IPS-20b (cell line): ENCODE results near the gene CADPS2.

Experiments used
- H3K27ac ChIP-seq: one replicate; pipeline ENCODE4 v1.5.1; 2013; ENCODE audit warnings: low read length
- H3K27me3 ChIP-seq: 2 replicates; pipeline ENCODE4 v1.6.1; 2013; ENCODE audit warnings: mild to moderate bottlenecking, low read length, inconsistent platforms; ENCODE audit not compliant: insufficient read depth
- H3K36me3 ChIP-seq: 2 replicates; pipeline ENCODE4 v1.6.1; 2013; ENCODE audit warnings: low read depth, mild to moderate bottlenecking, inconsistent platforms, low read length, moderate library complexity; ENCODE audit not compliant: insufficient read depth
- H3K4me1 ChIP-seq: 2 replicates; pipeline ENCODE4 v1.6.1; 2013; ENCODE audit warnings: mild to moderate bottlenecking, control low read depth, inconsistent platforms, low read length, moderate library complexity; ENCODE audit not compliant: insufficient read depth
- H3K4me3 ChIP-seq: 2 replicates; pipeline ENCODE4 v1.5.1; 2013; ENCODE audit warnings: mild to moderate bottlenecking, low read length, inconsistent platforms
- H3K9ac ChIP-seq: 2 replicates; pipeline ENCODE4 v1.6.1; 2013; ENCODE audit warnings: low read depth, mild to moderate bottlenecking, inconsistent platforms, low read length, moderate library complexity
- H3K9me3 ChIP-seq: 2 replicates; pipeline ENCODE4 v1.6.1; 2013; ENCODE audit warnings: mild to moderate bottlenecking, low read depth, low read length, inconsistent platforms; ENCODE audit not compliant: insufficient read depth

The CADPS2 gene

DNA sequence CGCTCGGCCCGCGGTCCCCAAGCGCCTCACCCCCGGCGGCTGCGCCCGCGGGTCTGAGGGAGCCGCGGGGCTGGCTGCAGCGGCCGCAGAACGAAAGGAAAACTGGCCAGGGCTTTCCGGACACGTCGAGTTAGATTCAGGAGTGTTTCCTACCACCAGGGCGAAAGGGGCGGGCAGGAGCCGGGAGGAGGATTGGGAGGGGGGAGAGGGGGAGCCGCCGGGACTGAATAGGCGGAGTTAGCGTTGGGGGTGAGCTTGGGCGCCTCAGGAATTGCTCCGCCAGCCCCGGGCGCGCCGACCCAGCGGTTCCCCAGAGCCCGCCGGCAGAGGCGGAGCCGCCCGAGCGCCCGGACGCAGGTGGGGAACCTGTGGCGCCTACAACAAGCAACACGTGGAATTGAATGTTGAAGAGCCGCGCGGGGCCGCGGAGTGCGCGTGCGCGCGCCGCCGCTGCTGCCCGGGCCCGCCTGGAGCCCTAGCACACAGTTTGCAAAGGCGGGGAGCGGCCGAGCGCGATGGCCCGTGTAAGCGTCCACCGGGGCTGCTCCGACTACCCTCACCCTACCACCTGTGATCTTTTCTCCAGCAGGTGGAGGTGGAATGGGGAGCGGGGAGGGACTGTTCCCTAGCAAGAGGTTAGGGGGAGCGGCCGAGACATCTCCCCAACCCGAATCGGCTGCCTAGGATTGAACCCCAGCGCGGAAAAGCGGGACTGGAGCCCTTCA is at the start of gene CADPS2:
CADPS2 (minus strand) TSS at position 104 of the 725 bp plus-strand sequence. CDS start 123 bp downstream, outside the sequence.
- Histone ChIP-seq H3K4me1 (peaks cover 19% of the 10 kb centered on the region; the same call in 1 of the 2 replicates), H3K27me3 (peaks cover 43% of the 10 kb centered on the region), H3K9ac (peak within 1 kb of the TSS; percentile 63; the same call in 1 of the 2 replicates), H3K4me3 (peak within 1 kb of the TSS; percentile 91), H3K27ac (no peak within 1 kb of the TSS), H3K9me3 (no peaks in the 10 kb centered on the region), H3K36me3 (no peaks in the 10 kb centered on the region)

- H3K9ac ChIP-seq: no peak overlapping the region
- no peaks in the 10 kb centered on the region for H3K27me3 ChIP-seq
- no peaks in the 10 kb centered on the region for H3K36me3 ChIP-seq
- no peak overlapping the region for H3K4me3 ChIP-seq
- no peak overlapping the region for H3K27ac ChIP-seq
- H3K9me3 ChIP-seq: no peaks in the 10 kb centered on the region
- H3K4me1 ChIP-seq: no peaks in the 10 kb centered on the region
Observed at GRCh38 chr7:122935620-122936019, 49.4 kb upstream of the CADPS2 start.

GRCh38 chr7:122919643-122920181 is 33.5 kb upstream of the CADPS2 start:
- peaks cover 15% of the 10 kb centered on the region; the same call in 1 of the 2 replicates for H3K4me1 ChIP-seq
- H3K27ac ChIP-seq: no peak overlapping the region
- no peaks in the 10 kb centered on the region for H3K9me3 ChIP-seq
- no peaks in the 10 kb centered on the region for H3K36me3 ChIP-seq
- H3K27me3 ChIP-seq: no peaks in the 10 kb centered on the region
- H3K9ac ChIP-seq: no peak overlapping the region
- no peak overlapping the region for H3K4me3 ChIP-seq

DNA sequence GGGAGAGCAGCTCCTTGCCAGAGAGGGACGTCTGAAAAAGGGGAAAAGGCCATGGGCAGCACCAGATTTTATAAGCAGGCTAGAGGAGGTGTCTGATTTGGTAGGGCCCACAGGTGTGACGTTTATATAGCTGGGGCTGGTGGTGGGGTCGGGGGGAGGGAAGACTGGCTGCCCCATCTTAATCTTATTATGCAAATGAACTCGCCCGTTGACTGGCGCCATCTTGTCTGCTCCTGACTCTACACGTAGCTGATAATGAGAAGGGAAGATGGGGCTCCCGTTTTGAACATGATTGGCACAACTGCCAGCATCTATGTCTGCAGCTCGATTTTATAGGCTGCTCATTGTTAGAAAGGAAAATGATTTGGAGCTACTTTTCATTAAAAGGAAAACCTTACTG is 28.6 kb upstream of the CADPS2 start:
- Histone ChIP-seq H3K4me3 (no peak overlapping the region), H3K36me3 (no peaks in the 10 kb centered on the region), H3K27ac (no peak overlapping the region), H3K4me1 (peaks cover 12% of the 10 kb centered on the region; the same call in 1 of the 2 replicates), H3K9ac (no peak overlapping the region), H3K27me3 (no peaks in the 10 kb centered on the region), H3K9me3 (no peaks in the 10 kb centered on the region)

GRCh38 chr7:122913608-122914007 is 27.3 kb upstream of the CADPS2 start:
- Histone ChIP-seq H3K9me3 (no peaks in the 10 kb centered on the region), H3K27ac (no peak overlapping the region), H3K36me3 (no peaks in the 10 kb centered on the region), H3K4me3 (no peak overlapping the region), H3K4me1 (0 out of 2 replicates have a peak, but pooled peaks cover 3% of the 10 kb centered on the region), H3K27me3 (no peaks in the 10 kb centered on the region), H3K9ac (no peak overlapping the region)

- Histone ChIP-seq H3K27ac (no peak overlapping the region), H3K4me1 (peaks cover 8% of the 10 kb centered on the region; the same call in 1 of the 2 replicates), H3K9me3 (no peaks in the 10 kb centered on the region), H3K36me3 (no peaks in the 10 kb centered on the region), H3K9ac (no peak overlapping the region), H3K4me3 (no peak overlapping the region), H3K27me3 (no peaks in the 10 kb centered on the region)
Observed at GRCh38 chr7:122902751-122903495, 16.7 kb upstream of the CADPS2 start.

DNA sequence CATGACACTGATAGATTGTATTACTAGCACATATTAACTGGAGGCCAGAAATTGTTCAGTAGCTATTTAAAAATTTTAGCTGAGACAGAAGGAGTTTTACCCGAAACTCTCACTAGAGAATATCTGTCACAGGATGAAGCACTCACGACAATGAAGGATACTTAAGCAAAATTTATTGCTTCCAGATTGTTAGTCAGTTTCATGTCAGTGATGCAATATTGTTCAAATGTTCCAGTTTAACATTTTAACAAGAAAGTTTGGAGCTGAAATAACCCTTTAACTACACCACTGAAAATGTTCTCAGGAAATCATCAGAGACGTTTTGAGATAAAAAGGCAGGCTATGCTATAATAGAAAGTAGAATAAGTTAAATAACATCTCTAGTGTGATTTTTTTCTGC is 15.0 kb upstream of the CADPS2 start:
- Histone ChIP-seq H3K36me3 (no peaks in the 10 kb centered on the region), H3K9ac (no peak overlapping the region), H3K4me1 (no peaks in the 10 kb centered on the region), H3K4me3 (no peak overlapping the region), H3K27me3 (no peaks in the 10 kb centered on the region), H3K9me3 (no peaks in the 10 kb centered on the region), H3K27ac (no peak overlapping the region)

DNA sequence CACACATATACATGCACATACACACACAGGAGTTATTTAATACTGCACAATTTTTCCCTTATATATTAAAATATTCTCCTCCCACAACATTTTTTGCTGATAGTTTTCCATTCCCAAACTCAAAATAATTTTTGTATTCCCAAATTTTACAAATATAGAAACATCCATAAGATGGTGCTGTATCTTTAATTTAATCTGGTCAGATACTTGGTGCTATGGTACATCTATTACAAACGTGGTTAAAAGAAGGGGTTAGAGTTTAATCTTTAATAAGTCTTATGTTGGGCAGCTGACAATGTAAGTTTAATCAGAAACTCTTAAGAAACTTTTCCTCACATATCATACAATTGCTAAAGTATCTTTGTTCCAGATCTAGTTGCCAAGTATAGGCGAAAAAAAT is 10.2 kb upstream of the CADPS2 start:
- Histone ChIP-seq H3K27ac (no peak overlapping the region), H3K4me3 (no peak overlapping the region), H3K9me3 (no peaks in the 10 kb centered on the region), H3K27me3 (no peaks in the 10 kb centered on the region), H3K4me1 (no peaks in the 10 kb centered on the region), H3K9ac (no peak overlapping the region), H3K36me3 (no peaks in the 10 kb centered on the region)

GRCh38 chr7:122893486-122893885 is 7.2 kb upstream of the CADPS2 start:
- H3K9ac ChIP-seq: no peak overlapping the region
- no peaks in the 10 kb centered on the region for H3K9me3 ChIP-seq
- H3K27ac ChIP-seq: no peak overlapping the region
- no peaks in the 10 kb centered on the region for H3K36me3 ChIP-seq
- peaks cover 5% of the 10 kb centered on the region; the same call in 1 of the 2 replicates for H3K27me3 ChIP-seq
- H3K4me3 ChIP-seq: no peak overlapping the region
- no peaks in the 10 kb centered on the region for H3K4me1 ChIP-seq

DNA sequence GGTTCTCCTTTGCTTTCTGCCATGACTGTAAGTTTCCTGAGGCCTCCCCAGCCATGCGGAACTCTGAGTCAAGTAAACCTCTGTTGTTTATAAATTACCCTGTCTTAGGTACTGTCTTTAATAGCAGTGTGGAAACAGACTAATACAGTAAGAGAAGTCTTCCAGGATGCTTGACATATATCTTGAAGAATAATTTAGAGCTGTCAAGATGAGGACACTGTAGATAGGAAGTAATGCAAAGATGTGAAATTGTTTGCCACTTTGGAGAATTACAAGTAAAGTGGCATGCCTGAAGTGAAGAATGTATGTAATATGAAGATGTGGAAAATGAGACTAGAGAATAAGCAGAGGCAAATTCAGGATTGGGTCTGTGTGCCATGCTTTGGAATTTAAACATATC is 2.9 kb upstream of the CADPS2 start:
- H3K4me3 ChIP-seq: no peak overlapping the region
- peaks cover 42% of the 10 kb centered on the region for H3K27me3 ChIP-seq
- no peaks in the 10 kb centered on the region for H3K9me3 ChIP-seq
- no peaks in the 10 kb centered on the region for H3K36me3 ChIP-seq
- H3K4me1 ChIP-seq: peaks cover 12% of the 10 kb centered on the region; the same call in 1 of the 2 replicates
- no peak overlapping the region for H3K9ac ChIP-seq
- no peak overlapping the region for H3K27ac ChIP-seq

GRCh38 chr7:122887848-122888247 is 1.6 kb upstream of the CADPS2 start:
- no peaks in the 10 kb centered on the region for H3K9me3 ChIP-seq
- H3K4me3 ChIP-seq: no peak overlapping the region; the same call in 1 of the 2 replicates
- H3K27ac ChIP-seq: no peak overlapping the region
- H3K36me3 ChIP-seq: no peaks in the 10 kb centered on the region
- no peak overlapping the region for H3K9ac ChIP-seq
- H3K4me1 ChIP-seq: peaks cover 18% of the 10 kb centered on the region; the same call in 1 of the 2 replicates
- H3K27me3 ChIP-seq: peaks cover 43% of the 10 kb centered on the region
